K562 (cell line): ENCODE results near the gene FUZ. TPM values are rescaled to one million over a fixed set of nuclear protein-coding genes. Genes with fewer than 3 reads are reported as not detected.

ENCODE experiments used
- DEAF1 ChIP-seq: fragments of 450-650 bp; formaldehyde crosslinking; IDR thresholded peaks from 2 replicates; pipeline ENCODE4 v1.4.0; 2020; ENCODE audit warnings: mild to moderate bottlenecking, moderate library complexity
- FOXA1 ChIP-seq: fragments of 450-650 bp; IDR thresholded peaks from 2 replicates; pipeline ENCODE4 v1.6.1; 2016; ENCODE audit warnings: mild to moderate bottlenecking, borderline replicate concordance
- NRF1 ChIP-seq, 2 experiments: fragments of 450-650 bp; IDR thresholded peaks in 1 of 2; conservative IDR thresholded peaks in 1 of 2; 2 replicates each; pipeline ENCODE4 v1.6.1; 2014; ENCODE audit warnings: mild to moderate bottlenecking in 2 of 2
- SMAD3 ChIP-seq: fragments of 450-650 bp; formaldehyde crosslinking; conservative IDR thresholded peaks from 2 replicates; pipeline ENCODE4 v1.4.0; 2020; ENCODE audit warnings: mild to moderate bottlenecking
- SOX6 ChIP-seq: fragments of 450-650 bp; IDR thresholded peaks from 2 replicates; pipeline ENCODE4 v1.6.1; 2014; ENCODE audit warnings: mild to moderate bottlenecking
- ZBTB40 ChIP-seq, 2 experiments: fragments of 450-650 bp in 1 of 2; sonication (generic) in 1 of 2; formaldehyde crosslinking in 1 of 2; IDR thresholded peaks; 2 replicates each; pipeline versions ENCODE4 v1.7.1 to v1.9.0; 2016 to 2022; ENCODE audit warnings: inconsistent platforms in 1 of 2, mild to moderate bottlenecking in 1 of 2, missing genetic modification reagents in 1 of 2
- polyA plus RNA-seq, 8 experiments: library from polyadenylated mRNA; depleted of rRNA in 4 of 8; stranded (reverse) in 5 of 8; unstranded in 3 of 8; fragments of >200 nt; fragmentation: Nextera tagmentation in 2 of 8; fragmentation: Illumina TruSeq in 1 of 8; extraction: Ambion mirVana in 2 of 8; extraction: Trizol in 1 of 8; gene quantifications; 2 replicates each; pipeline versions ENCODE4 v1.2.1 to v1.2.3, GENCODE V29; 2011 to 2014; ENCODE audit warnings: inconsistent platforms in 1 of 8, missing spikeins in 1 of 8
- total RNA-seq, 7 experiments: library from RNA; depleted of rRNA in 6 of 7; stranded (reverse); fragments of >200 nt in 6 of 7; fragmentation: Illumina TruSeq in 2 of 7; extraction: Trizol in 2 of 7; gene quantifications; 2 replicates each; pipeline versions ENCODE4 v1.2.1 to v1.2.3, GENCODE V29; 2011 to 2021; ENCODE audit warnings: low replicate concordance in 1 of 7

FUZ gene
- total and polyA plus RNA-seq, 9 of the 15 experiments (the other 6 are each of a cell fraction or from before 2014, with no cell fraction given), result 0.17 to 7.6 (median 3.6) TPM; not detected in 1

GRCh38 chr19:49803529-49803856, 9.6 kb downstream of the FUZ start (continued):
- TF ChIP-seq ZBTB40 (IDR thresholded peaks at IDR 0.05), result no peak
- no peak for TF ChIP-seq ZBTB40 (CRISPR knock-in tag; IDR thresholded peaks at IDR 0.05)
- no peak for TF ChIP-seq FOXA1
- no peak for TF ChIP-seq SOX6
- no peak for TF ChIP-seq NRF1 (conservative IDR thresholded peaks at IDR 0.05 in 1 of 2, IDR thresholded peaks at IDR 0.05 in 1 of 2)
- TF ChIP-seq SMAD3, result no peak
- no peak for TF ChIP-seq DEAF1 (CRISPR knock-in tag)
